Pancreas (tissue), 10 donors: Measurements from ENCODE around the gene PIWIL4. TPM values are rescaled to one million over a fixed set of nuclear protein-coding genes. Genes with fewer than 3 reads are reported as not detected.

Source experiments
- ATAC-seq, 4 donors: fragments of 200-7000 bp; cut with Tn5 transposase; one replicate each; pipeline versions ENCODE4 v1.8.0 to v1.9.1; 2020; ENCODE audit warnings: mild to moderate bottlenecking in 4 of 4, moderate library complexity in 4 of 4
- DNase-seq, 6 donors: peaks; one replicate each; pipeline ENCODE4 v3.0.0-alpha.2; 2020
- FAIRE-seq: peaks from 2 replicates; lab custom pipeline; 2012; peaks lifted over from hg19 to GRCh38; lab: Jason Lieb, UNC
- H3K27ac ChIP-seq, 4 donors: fragments of 200-600 bp; sonication (generic); 1 replicate in 3 of 4; 2 replicates in 1 of 4; pipeline versions ENCODE4 v1.5.0 to v1.8.0; 2020
- H3K27me3 ChIP-seq, 4 donors: fragments of 200-600 bp; one replicate each; pipeline ENCODE4 v1.8.0; 2021
- H3K36me3 ChIP-seq, 3 donors: fragments of 200-600 bp; sonication (generic) in 1 of 3; one replicate each; pipeline versions ENCODE4 v1.5.0 to v1.8.0; 2020 to 2021
- H3K4me1 ChIP-seq, 3 donors: fragments of 200-600 bp; one replicate each; pipeline ENCODE4 v1.8.0; 2021
- H3K4me3 ChIP-seq, 4 donors: fragments of 200-600 bp; sonication (generic) in 2 of 4; one replicate each; pipeline versions ENCODE4 v1.5.0 to v1.8.0; 2020 to 2021
- H3K9me3 ChIP-seq, 4 donors: fragments of 200-600 bp; one replicate each; pipeline ENCODE4 v1.8.0; 2021
- WGBS, 2 donors: extraction: QIAGEN DNeasy Blood & Tissue Kit; methylation state at CpG; one replicate each; pipeline ENCODE4 v1.1.7; 2013; 5-methylcytosine and 5-hydroxymethylcytosine counted together
- intact Hi-C, 3 donors: fragments of 100-400 bp; cut with DNase I; formaldehyde crosslinking; loops; one replicate each; pipeline versions ENCODE4 v1.11.1 to v1.14.2; 2022
- polyA plus RNA-seq, 2 donors: library from polyadenylated mRNA; stranded (reverse); fragments of 200-250 nt; gene quantifications; one replicate each; pipeline ENCODE4 v1.2.3, GENCODE V29; 2013
- total RNA-seq, 6 donors: library from RNA; stranded (reverse); fragmentation: NEBNext Ultra II Directional in 4 of 6; extraction: Animal tissue kit (Norgen Biotek cat#: 25700) in 4 of 6; gene quantifications; one replicate each; pipeline versions ENCODE4 v1.2.1 to v1.2.4, GENCODE V29; 2021 to 2023
- TF ChIP-seq, protein P1 (sequence below), 4 donors: fragments of 200-600 bp; sonication (generic) in 3 of 4; IDR thresholded peaks; one replicate each; pipeline versions ENCODE4 v1.5.0 to v1.8.0; 2021; ENCODE audit warnings: antibody characterized with exemption in 4 of 4
- donor health status: healthy with polysubstance abuse.
- donor health status: DM: no; HTN: no; CAD: no; lungs with moderate emphysema.
- donor health status: DM: no; HTN: no; CAD: no.
- donor health status: control.
- donor health status: control.
- donor health status: Bipolar disorder and iron deficiency.
- donor health status: DM: yes; HTN: yes; CAD: no.
- donor health status: DM: no; HTN: no; CAD: no.
- donor health status: DM: no; HTN: no; CAD: no.
- donor health status: DM: yes; HTN: yes; CAD: no.

The PIWIL4 gene
- total and polyA plus RNA-seq, 8 donors: 4.0 to 12.3 (median 5.6) TPM

- no peaks in the 10 kb centered on the region for H3K9me3 ChIP-seq
- no peaks in the 10 kb centered on the region for H3K27me3 ChIP-seq
- no peaks in the 10 kb centered on the region for H3K36me3 ChIP-seq
- no peak overlapping the region for H3K4me3 ChIP-seq
- 90 to 91% methylated on average over 3 of the region's 3 CpGs for WGBS, 2 donors
- TF ChIP-seq, protein P1, sequence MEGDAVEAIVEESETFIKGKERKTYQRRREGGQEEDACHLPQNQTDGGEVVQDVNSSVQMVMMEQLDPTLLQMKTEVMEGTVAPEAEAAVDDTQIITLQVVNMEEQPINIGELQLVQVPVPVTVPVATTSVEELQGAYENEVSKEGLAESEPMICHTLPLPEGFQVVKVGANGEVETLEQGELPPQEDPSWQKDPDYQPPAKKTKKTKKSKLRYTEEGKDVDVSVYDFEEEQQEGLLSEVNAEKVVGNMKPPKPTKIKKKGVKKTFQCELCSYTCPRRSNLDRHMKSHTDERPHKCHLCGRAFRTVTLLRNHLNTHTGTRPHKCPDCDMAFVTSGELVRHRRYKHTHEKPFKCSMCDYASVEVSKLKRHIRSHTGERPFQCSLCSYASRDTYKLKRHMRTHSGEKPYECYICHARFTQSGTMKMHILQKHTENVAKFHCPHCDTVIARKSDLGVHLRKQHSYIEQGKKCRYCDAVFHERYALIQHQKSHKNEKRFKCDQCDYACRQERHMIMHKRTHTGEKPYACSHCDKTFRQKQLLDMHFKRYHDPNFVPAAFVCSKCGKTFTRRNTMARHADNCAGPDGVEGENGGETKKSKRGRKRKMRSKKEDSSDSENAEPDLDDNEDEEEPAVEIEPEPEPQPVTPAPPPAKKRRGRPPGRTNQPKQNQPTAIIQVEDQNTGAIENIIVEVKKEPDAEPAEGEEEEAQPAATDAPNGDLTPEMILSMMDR (IDR thresholded peaks at IDR 0.05): no peak
- no peak for ATAC-seq
- no peak for FAIRE-seq
- H3K4me1 ChIP-seq: no peaks in the 10 kb centered on the region
- H3K27ac ChIP-seq: peak overlapping the region in 1 of 4 donors; percentile 42
- intact Hi-C loops: no loop called here
- DNase-seq: no peak
Observed at GRCh38 chr11:94585399-94585798, 18.2 kb downstream of the PIWIL4 start.

GRCh38 chr11:94586546-94586945 lies 19.4 kb downstream of the PIWIL4 start:
- ATAC-seq (no peak), FAIRE-seq (no peak)

DNA sequence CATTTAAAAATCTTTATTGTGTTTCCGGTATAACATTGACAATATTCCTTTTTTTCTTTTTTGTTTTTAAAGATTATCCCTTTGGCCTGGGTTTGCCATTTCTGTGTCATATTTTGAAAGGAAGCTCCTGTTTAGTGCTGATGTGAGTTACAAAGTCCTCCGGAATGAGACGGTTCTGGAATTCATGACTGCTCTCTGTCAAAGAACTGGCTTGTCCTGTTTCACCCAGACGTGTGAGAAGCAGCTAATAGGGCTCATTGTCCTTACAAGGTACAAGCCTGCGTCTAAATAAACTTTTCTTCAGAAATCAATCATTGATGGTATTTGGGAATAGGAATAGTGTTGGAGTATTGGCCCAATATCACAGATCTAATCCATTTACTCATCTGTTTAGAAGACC lies 19.8 kb downstream of the PIWIL4 start:
- 64 to 70% methylated on average over 5 of the region's 5 CpGs for WGBS, 2 donors
- H3K27ac ChIP-seq: peak overlapping the region in 1 of 4 donors; percentile 44

More at GRCh38 chr11:94586546-94586945, 19.4 kb downstream of the PIWIL4 start:
- peaks cover 0 to 7% (median 0%) of the 10 kb centered on the region in 3 donors for H3K36me3 ChIP-seq
- H3K27me3 ChIP-seq: no peaks in the 10 kb centered on the region
- H3K27ac ChIP-seq: peak overlapping the region in 1 of 4 donors; percentile 44
- TF ChIP-seq, protein P1 (IDR thresholded peaks at IDR 0.05): no peak
- H3K9me3 ChIP-seq: no peaks in the 10 kb centered on the region
- no peak overlapping the region for H3K4me3 ChIP-seq
- intact Hi-C loops: no loop called here
- no peak for DNase-seq
- no peaks in the 10 kb centered on the region for H3K4me1 ChIP-seq
- 62 to 78% methylated on average over 5 of the region's 5 CpGs for WGBS, 2 donors

DNA sequence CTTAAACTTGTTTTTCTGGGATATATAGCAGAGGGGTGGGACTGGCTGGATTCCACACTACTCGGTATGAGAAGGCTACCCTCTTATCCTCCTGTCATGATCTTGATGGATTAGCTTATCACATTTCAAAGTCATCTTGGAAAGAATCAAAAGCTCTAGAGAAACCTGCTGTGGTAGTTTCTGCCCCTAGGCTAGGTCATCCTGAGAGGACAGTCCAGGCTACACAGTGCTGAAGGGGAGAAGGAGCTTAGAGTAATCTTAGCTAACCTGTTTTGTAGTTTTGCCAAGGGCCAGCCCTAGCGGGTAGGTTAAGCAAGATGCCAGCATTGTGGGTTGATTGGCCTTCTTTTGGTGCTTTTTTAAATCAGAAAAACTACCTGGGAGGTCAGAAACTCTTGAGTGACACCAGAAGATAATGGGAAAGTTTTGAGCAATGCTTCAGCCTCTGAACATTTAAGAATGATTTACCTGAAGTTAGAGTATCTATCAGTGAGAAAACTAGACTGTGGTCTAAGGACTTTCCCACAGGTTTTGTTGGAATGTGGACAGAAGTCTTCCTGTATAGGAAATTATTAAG lies 21.3 kb downstream of the PIWIL4 start:
- TF ChIP-seq, protein P1 (IDR thresholded peaks at IDR 0.05): no peak
- WGBS, 2 donors: 29 to 31% methylated on average over 2 of the region's 2 CpGs
- peak overlapping the region in 2 of 4 donors; percentile 2 to 44 for H3K27ac ChIP-seq
- H3K36me3 ChIP-seq: peaks cover 0 to 7% (median 0%) of the 10 kb centered on the region in 3 donors
- no peaks in the 10 kb centered on the region for H3K27me3 ChIP-seq
- H3K9me3 ChIP-seq: no peaks in the 10 kb centered on the region
- no peak for FAIRE-seq
- DNase-seq: peak in 1 of 6 donors; percentile 15
- peak in 3 of 4 donors; percentile 50 to 77 (median 66) for ATAC-seq
- no peaks in the 10 kb centered on the region for H3K4me1 ChIP-seq
- no peak overlapping the region for H3K4me3 ChIP-seq
- intact Hi-C loops: no loop called here

More for the DNA sequence above, 19.8 kb downstream of the PIWIL4 start:
- FAIRE-seq: no peak
- no peaks in the 10 kb centered on the region for H3K9me3 ChIP-seq
- H3K36me3 ChIP-seq: peaks cover 0 to 7% (median 0%) of the 10 kb centered on the region in 3 donors
- no peaks in the 10 kb centered on the region for H3K4me1 ChIP-seq
- intact Hi-C loops: no loop called here
- H3K4me3 ChIP-seq: no peak overlapping the region
- DNase-seq: no peak
- ATAC-seq: peak in 1 of 4 donors; percentile 47
- no peaks in the 10 kb centered on the region for H3K27me3 ChIP-seq
- TF ChIP-seq, protein P1 (IDR thresholded peaks at IDR 0.05): no peak
